GM19023 (cell line): Measurements from ENCODE around the gene MBP.
A peak's percentile ranks its signal among the peaks of the same experiment; 100 is the strongest.

Experiments
- ATAC-seq: cut with Tn5 transposase; IDR thresholded peaks from one replicate; pipeline ENCODE4 v1.9.1; 2021; ENCODE audit warnings: mild to moderate bottlenecking, moderate library complexity; ENCODE audit not compliant: unreplicated experiment

MBP gene

GRCh38 chr18:77134611-77135010 is 2.0 kb upstream of the MBP start:
- ATAC-seq, result no peak

GRCh38 chr18:77133835-77134496 is 1.4 kb upstream of the MBP start:
- no peak for ATAC-seq

DNA sequence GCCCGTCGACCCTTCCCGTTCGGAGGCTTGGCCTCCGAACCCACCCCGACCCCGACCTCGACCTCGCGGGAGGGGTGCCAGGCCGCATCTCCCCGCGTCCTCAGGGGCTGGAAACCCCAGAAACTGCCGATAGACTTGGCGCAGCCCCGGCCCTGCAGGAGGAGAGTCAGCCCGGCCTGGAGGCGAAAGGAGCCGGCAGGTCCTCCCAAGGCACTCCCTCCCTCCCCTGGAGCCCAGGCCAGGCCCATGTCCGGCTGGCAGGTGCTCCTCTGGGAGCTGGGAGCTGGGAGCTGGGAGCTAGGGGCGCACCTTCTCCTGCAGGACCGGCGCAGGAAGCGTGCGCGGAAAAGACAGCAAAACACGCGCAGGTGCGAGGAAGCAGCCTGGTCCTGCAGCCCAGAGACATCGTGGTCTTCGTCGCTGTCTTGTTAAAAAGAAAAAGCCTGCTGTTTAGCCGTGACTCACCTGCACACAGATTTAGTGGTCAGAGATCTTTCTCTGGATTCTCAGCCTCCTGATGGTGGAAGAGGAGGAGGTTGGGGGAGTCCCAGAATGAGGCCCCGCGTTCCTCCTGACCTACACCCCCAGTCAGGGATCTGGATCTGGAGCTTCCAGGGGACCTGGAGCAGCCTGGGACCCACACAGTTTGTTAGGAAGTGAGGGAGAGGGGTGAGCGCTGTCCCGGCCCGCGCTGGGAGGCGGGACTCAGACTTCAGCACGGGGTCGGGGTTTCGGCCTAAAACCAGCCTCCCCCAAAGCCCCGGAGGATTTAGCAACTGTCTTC is 660 bp upstream of the MBP start:
- ATAC-seq, result peak; percentile 2

- peak; percentile 68 for ATAC-seq
These were observed 773 bp downstream of the MBP start for GRCh38 chr18:77131652-77132368.

DNA sequence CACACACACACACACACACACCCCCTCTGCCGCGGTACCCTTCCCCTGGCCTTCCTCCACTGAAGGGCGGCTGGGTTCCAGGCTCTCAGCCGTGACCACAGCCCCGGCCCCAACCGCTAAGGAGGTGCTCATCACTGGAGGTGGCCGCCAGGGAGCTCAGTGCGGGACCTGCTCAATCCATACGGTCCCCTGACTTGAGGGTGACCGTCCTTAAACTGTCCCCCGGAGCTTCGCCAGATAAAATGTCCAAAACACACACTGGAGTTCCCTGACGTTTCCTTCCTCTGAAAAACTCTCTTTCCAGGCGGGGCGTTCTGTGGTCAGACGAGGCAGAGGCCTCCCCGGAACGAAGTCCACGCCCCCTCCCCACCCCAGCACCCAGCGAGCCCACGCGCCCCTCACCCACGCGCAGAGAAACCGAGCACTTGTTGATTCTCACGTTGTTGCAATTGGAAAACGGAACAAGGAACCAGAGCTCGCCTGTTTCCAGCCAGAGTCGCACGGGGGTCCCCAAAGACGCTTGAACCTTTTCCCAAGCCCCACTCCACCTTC is 1.4 kb downstream of the MBP start:
- peak; percentile 15 for ATAC-seq

- ATAC-seq, result no peak
These were observed 2.1 kb downstream of the MBP start for GRCh38 chr18:77130229-77131099.

- no peak for ATAC-seq
These were observed 3.4 kb downstream of the MBP start for GRCh38 chr18:77129150-77129551.

DNA sequence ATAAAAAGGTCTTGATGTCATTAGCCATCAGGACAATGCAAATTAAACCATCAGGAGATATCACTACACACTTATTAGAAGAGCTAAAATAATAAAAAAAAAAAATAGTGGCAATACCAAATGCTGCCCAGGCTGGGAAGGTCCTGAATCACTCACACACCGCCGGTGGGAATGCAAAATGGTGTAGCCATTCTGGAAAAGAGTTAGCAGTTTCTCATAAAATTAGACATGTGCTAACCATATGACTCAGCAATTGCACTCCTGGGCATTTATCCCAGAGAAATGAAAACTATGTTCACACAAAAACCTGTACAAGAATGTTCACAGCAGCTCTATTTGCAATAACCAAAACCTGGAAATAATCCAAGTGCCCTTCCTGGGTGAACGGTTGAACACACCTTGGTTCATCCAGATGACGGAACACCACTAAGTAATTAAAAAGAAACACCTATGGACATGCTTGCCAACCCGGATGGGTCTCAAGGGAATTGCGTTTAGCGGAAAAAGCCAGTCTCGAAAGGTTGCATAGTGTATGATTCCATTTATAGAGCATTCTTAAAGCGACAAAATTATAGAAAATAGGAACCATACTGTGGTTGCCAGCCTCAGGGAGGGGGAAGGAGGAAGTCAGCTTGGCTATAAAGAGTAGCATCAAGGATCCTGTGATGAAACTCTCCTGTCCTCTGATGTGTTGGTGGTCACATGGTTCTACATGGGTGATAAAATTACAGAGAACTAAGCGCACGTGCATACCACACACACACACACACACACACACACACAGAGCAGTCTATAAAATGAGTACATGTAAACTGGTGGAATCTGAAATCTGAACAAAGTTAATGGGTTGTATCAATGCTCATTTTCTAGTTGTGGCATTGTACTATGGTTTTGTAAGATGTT is 4.6 kb downstream of the MBP start:
- no peak for ATAC-seq

DNA sequence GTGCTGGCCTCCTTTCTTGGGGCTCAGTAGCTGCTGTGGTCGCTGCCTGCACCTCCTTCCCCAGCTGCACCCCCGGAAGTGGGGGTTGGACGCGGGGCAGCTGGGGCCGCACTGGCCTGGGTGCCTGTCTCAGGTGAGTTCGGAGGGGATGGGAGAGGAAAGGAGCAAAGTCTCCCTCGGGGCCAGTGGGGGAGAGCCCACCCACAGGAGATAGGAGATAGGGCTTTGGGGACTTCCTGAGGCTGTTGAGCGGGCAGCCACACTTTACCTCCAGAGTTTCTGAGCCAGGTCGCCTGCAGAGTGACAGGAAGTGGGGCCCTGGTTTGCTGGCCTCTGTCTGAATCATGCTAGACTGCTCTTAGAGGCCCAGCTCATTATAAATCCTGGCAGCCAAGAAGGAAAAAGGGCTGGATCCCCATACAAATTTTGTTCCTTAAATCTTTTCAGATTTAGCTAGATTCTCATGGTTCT is 8.1 kb downstream of the MBP start:
- ATAC-seq, result peak; percentile 75

GRCh38 chr18:77123320-77124231 is 9.0 kb downstream of the MBP start:
- ATAC-seq, result no peak

GRCh38 chr18:77121523-77121922 is 11.1 kb downstream of the MBP start:
- no peak for ATAC-seq

GRCh38 chr18:77119851-77120491 is 12.6 kb downstream of the MBP start:
- no peak for ATAC-seq

GRCh38 chr18:77119101-77119850 is 13.3 kb downstream of the MBP start:
- ATAC-seq, result no peak

DNA sequence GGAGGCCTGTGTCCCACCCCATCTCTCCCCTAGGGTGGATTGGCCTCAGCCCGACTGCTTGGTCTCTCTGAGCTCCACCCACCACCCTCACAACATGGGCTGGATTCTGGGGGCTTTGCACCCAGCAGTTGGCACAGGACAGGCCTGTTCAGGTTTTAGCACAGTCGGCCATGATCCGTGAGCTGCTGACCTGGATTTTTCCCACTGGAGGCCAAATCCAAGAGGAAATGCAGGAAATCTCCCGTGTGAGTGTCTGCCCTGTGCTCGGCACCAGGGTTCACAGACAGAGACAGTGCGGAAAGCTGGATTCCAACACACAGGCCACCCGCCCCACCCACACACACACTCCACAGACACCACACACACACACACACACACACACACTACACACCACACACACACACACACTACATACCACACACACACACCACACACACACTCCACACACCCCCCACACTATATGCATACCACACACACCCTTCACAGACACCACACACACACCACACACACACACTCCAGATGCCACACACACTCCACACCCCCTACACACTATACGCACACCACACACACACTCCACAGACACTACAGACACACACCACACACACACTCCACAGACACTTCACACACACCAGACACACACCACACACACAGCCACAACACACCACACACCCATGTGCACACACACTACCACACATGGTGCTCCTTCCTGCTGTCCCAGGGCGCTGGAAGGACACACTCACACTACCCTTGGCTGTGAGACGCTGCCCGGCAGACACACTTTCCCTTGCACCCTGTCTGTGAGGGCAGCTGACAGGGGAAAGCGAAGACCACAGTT is 14.1 kb downstream of the MBP start:
- ATAC-seq, result no peak

GRCh38 chr18:77116201-77117080 is 16.1 kb downstream of the MBP start:
- no peak for ATAC-seq
